ENCODE measurements around the gene KCND1. TPM values are rescaled to one million over a fixed set of nuclear protein-coding genes. Genes with fewer than 3 reads are reported as not detected.

The KCND1 gene
- total and polyA plus RNA-seq, 4 donors: 0.17 to 1.1 (median 0.28) TPM

- Histone ChIP-seq H3K36me3 (ENCODE audit: control insufficient read depth in 4 of 4, insufficient read depth in 3 of 4, low read depth in 1 of 4, low read length in 3 of 4) (peaks cover 3 to 9% (median 8%) of the 10 kb centered on the region in 4 donors), H3K27me3 (ENCODE audit: control insufficient read depth in 4 of 4, insufficient read depth in 4 of 4, low read length in 3 of 4) (no peaks in the 10 kb centered on the region), H3K4me1 (ENCODE audit: control insufficient read depth in 4 of 4, insufficient read depth in 4 of 4, low read length in 3 of 4) (peaks cover 1 to 8% (median 5%) of the 10 kb centered on the region in 4 donors), H3K9ac (ENCODE audit: low read depth in 1 of 2, low read length in 2 of 2) (peak overlapping the region; percentile 58 to 79), H3K27ac (ENCODE audit: low read depth in 1 of 2, low read length in 2 of 2) (peak overlapping the region; percentile 74), H3K4me3 (ENCODE audit: low read depth in 1 of 3, low read length in 3 of 3) (peak overlapping the region; percentile 58 to 97 (median 71)), H3K9me3 (ENCODE audit: control insufficient read depth in 4 of 4, low read length in 3 of 4) (no peaks in the 10 kb centered on the region)
- no peak for DNase-seq (ENCODE audit: low spot score)
- WGBS: 2% methylated on average over 17 of the region's 17 CpGs
- no peak for TF ChIP-seq SP1 (IDR thresholded peaks at IDR 0.05)
- no peak for TF ChIP-seq ATF3 (IDR thresholded peaks at IDR 0.05)
- TF ChIP-seq EGR1 (IDR thresholded peaks at IDR 0.05; ENCODE audit: low read depth in 2 of 2): no peak
- TF ChIP-seq RXRA (IDR thresholded peaks at IDR 0.05): no peak
- no peak for TF ChIP-seq GABPA (IDR thresholded peaks at IDR 0.05 in 1 of 2, conservative IDR thresholded peaks at IDR 0.05 in 1 of 2)
- TF ChIP-seq TAF1 (conservative IDR thresholded peaks at IDR 0.05): no peak
These were observed 30.0 kb upstream of the KCND1 start for GRCh38 chrX:49001521-49002090.

DNA sequence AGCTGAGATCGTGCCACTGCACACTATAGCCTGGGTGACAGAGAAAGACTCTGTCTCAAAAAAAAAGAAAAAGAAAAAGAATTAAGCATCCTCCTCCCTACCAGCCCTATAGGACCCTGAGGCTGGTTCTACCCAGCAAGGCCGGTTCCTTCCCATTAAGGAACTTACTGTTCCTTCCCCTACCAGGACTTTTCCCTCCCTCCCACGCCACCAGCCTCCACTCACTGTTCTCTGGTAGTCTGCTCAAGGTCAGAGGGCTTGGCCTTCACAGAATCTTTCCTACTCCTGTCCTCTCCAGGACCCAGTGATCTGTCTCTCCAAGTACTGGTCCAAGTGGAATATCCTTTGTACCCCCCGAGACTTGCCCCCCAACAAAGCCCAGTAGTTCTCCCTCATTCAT, 29.0 kb upstream of the KCND1 start:
- Histone ChIP-seq H3K27ac (ENCODE audit: low read depth in 1 of 2, low read length in 2 of 2) (no peak overlapping the region), H3K9ac (ENCODE audit: low read depth in 1 of 2, low read length in 2 of 2) (no peak overlapping the region), H3K36me3 (ENCODE audit: control insufficient read depth in 4 of 4, insufficient read depth in 3 of 4, low read depth in 1 of 4, low read length in 3 of 4) (peaks cover 5 to 9% (median 8%) of the 10 kb centered on the region in 4 donors), H3K4me3 (ENCODE audit: low read depth in 1 of 3, low read length in 3 of 3) (no peak overlapping the region), H3K4me1 (ENCODE audit: control insufficient read depth in 4 of 4, insufficient read depth in 4 of 4, low read length in 3 of 4) (peaks cover 1 to 8% (median 5%) of the 10 kb centered on the region in 4 donors), H3K9me3 (ENCODE audit: control insufficient read depth in 4 of 4, low read length in 3 of 4) (no peaks in the 10 kb centered on the region), H3K27me3 (ENCODE audit: control insufficient read depth in 4 of 4, insufficient read depth in 4 of 4, low read length in 3 of 4) (no peaks in the 10 kb centered on the region)
- TF ChIP-seq FOXA2 (IDR thresholded peaks at IDR 0.05) (no peak), SP1 (IDR thresholded peaks at IDR 0.05) (no peak), HNF4A (conservative IDR thresholded peaks at IDR 0.05) (no peak), ATF3 (IDR thresholded peaks at IDR 0.05) (no peak), CTCF (IDR thresholded peaks at IDR 0.05; ENCODE audit: low read depth, low read length, missing input control) (no peak), REST (IDR thresholded peaks at IDR 0.05) (no peak), NR2F2 (IDR thresholded peaks at IDR 0.05) (no peak)
- WGBS: 95% methylated on average over 4 of the region's 4 CpGs
- no peak for DNase-seq (ENCODE audit: low spot score)
